Activated CD4-positive, alpha-beta T cell treated with anti-CD3 and anti-CD28 coated beads for 36 hours (primary cell): Measurements from ENCODE around the gene LTBR. TPM values are rescaled to one million over a fixed set of nuclear protein-coding genes. Genes with fewer than 3 reads are reported as not detected.

Experiments used
- ATAC-seq: fragments of 200-7000 bp; cut with Tn5 transposase; one replicate; pipeline ENCODE4 v1.10.0; 2021; ENCODE audit warnings: mild to moderate bottlenecking, moderate library complexity
- CTCF ChIA-PET: fragments of 350-600 bp; sonication (Branson Sonifier 250); formaldehyde crosslinking; loops from one replicate; lab custom pipeline; 2021; ENCODE audit warnings: antibody characterized with exemption; lab: Charles Lee
- POLR2A ChIA-PET: fragments of 350-600 bp; sonication (Branson Sonifier 250); formaldehyde crosslinking; loops from one replicate; lab custom pipeline; 2021; ENCODE audit warnings: antibody characterized with exemption, inconsistent platforms; lab: Charles Lee
- DNase-seq: peaks from one replicate; pipeline ENCODE4 v3.0.0-alpha.2; 2020
- H3K27ac Mint-ChIP-seq: one replicate; pipeline ENCODE4 v1.8.0; 2021; ENCODE audit warnings: mixed read lengths
- H3K27me3 Mint-ChIP-seq: one replicate; pipeline ENCODE4 v1.8.0; 2021; ENCODE audit warnings: mixed read lengths
- H3K36me3 Mint-ChIP-seq: one replicate; pipeline ENCODE4 v1.8.0; 2021; ENCODE audit warnings: low read depth, mixed read lengths
- H3K4me1 Mint-ChIP-seq: one replicate; pipeline ENCODE4 v1.8.0; 2021; ENCODE audit warnings: mixed read lengths
- H3K4me3 Mint-ChIP-seq: one replicate; pipeline ENCODE4 v1.8.0; 2021; ENCODE audit warnings: mild to moderate bottlenecking, moderate library complexity, mixed read lengths
- H3K9me3 Mint-ChIP-seq: one replicate; pipeline ENCODE4 v1.8.0; 2021; ENCODE audit warnings: low read depth, mixed read lengths
- intact Hi-C, 2 experiments: fragments of 100-400 bp; cut with DNase I in 1 of 2; cut with micrococcal nuclease in 1 of 2; formaldehyde crosslinking; loops; one replicate each; pipeline versions ENCODE4 v1.14.2 to v1.15.1; 2022 to 2024; cut with DNase I, micrococcal nuclease
- total RNA-seq, 2 experiments: library from RNA; stranded (reverse); gene quantifications; one replicate each; pipeline ENCODE4 v1.2.3, GENCODE V29; 2021

LTBR gene
- total RNA-seq, 2 experiments from 2014 or later = 0.57 to 1.1 TPM

GRCh38 chr12:6346235-6346832 lies 37.6 kb upstream of the LTBR start:
- POLR2A ChIA-PET = interaction anchor here (0.6 to 1.8 kb wide), 3 partner anchors 10 to 615 kb away, joined by 3 to 11 read pairs (median 6); no protein-coding TSS in a partner anchor
- H3K4me1 Mint-ChIP-seq = peaks cover 47% of the 10 kb centered on the region
- ATAC-seq (no peak), DNase-seq (no peak)
- no peak overlapping the region for H3K4me3 Mint-ChIP-seq
- H3K27ac Mint-ChIP-seq = peak overlapping the region; percentile 20
- H3K36me3 Mint-ChIP-seq = no peaks in the 10 kb centered on the region
- no peaks in the 10 kb centered on the region for H3K27me3 Mint-ChIP-seq
- no peaks in the 10 kb centered on the region for H3K9me3 Mint-ChIP-seq
- CTCF ChIA-PET = interaction anchor here (0.6 to 2.2 kb wide), 6 partner anchors 20 to 259 kb away, joined by 3 to 7 read pairs (median 4); no protein-coding TSS in a partner anchor
- intact Hi-C loops = no loop called here

- Mint-ChIP-seq H3K27ac (no peak overlapping the region), H3K36me3 (no peaks in the 10 kb centered on the region)
Observed at GRCh38 chr12:6346942-6347341, 37.0 kb upstream of the LTBR start.

GRCh38 chr12:6347367-6348338 lies 36.3 kb upstream of the LTBR start:
- Mint-ChIP-seq H3K9me3 (no peaks in the 10 kb centered on the region), H3K27me3 (no peaks in the 10 kb centered on the region), H3K4me1 (peaks cover 38% of the 10 kb centered on the region), H3K4me3 (no peak overlapping the region), H3K36me3 (no peaks in the 10 kb centered on the region), H3K27ac (no peak overlapping the region)
- ATAC-seq (no peak), DNase-seq (no peak)
- intact Hi-C loops = no loop called here
- ChIA-PET POLR2A (interaction anchor here (0.7 kb wide), 1 partner anchor 8 kb away, joined by 3 read pairs; no protein-coding TSS in a partner anchor), CTCF (interaction anchor here (0.6 to 0.7 kb wide), 2 partner anchors 129 to 405 kb away, joined by 4 read pairs; partner anchors contain the start of gene MLF2)

More at GRCh38 chr12:6346942-6347341, 37.0 kb upstream of the LTBR start:
- POLR2A ChIA-PET = no interaction called here
- H3K9me3 Mint-ChIP-seq = no peaks in the 10 kb centered on the region
- ATAC-seq (no peak), DNase-seq (no peak)
- H3K4me3 Mint-ChIP-seq = no peak overlapping the region
- CTCF ChIA-PET = interaction anchor here (0.6 to 2.2 kb wide), 3 partner anchors 24 to 406 kb away, joined by 4 to 6 read pairs (median 4); partner anchors contain the start of gene MLF2
- peaks cover 45% of the 10 kb centered on the region for H3K4me1 Mint-ChIP-seq
- intact Hi-C loops = no loop called here
- no peaks in the 10 kb centered on the region for H3K27me3 Mint-ChIP-seq

- H3K27me3 Mint-ChIP-seq = no peaks in the 10 kb centered on the region
- intact Hi-C loops = no loop called here
- H3K9me3 Mint-ChIP-seq = no peaks in the 10 kb centered on the region
- DNase-seq = no peak
- POLR2A ChIA-PET = interaction anchor here (0.6 kb wide), 1 partner anchor 18 kb away, joined by 6 read pairs; no protein-coding TSS in a partner anchor
- no peak overlapping the region for H3K27ac Mint-ChIP-seq
- no peaks in the 10 kb centered on the region for H3K36me3 Mint-ChIP-seq
- no peak for ATAC-seq
- CTCF ChIA-PET = interaction anchor here (0.8 to 0.9 kb wide), 2 partner anchors 114 to 441 kb away, joined by 3 read pairs; no protein-coding TSS in a partner anchor
- H3K4me3 Mint-ChIP-seq = no peak overlapping the region
- H3K4me1 Mint-ChIP-seq = peaks cover 10% of the 10 kb centered on the region
Observed at GRCh38 chr12:6351622-6352021, 32.3 kb upstream of the LTBR start.

GRCh38 chr12:6352193-6353173 lies 31.5 kb upstream of the LTBR start:
- Mint-ChIP-seq H3K4me3 (no peak overlapping the region), H3K27me3 (no peaks in the 10 kb centered on the region), H3K4me1 (peaks cover 2% of the 10 kb centered on the region), H3K36me3 (no peaks in the 10 kb centered on the region), H3K9me3 (no peaks in the 10 kb centered on the region), H3K27ac (no peak overlapping the region)
- no peak for DNase-seq
- POLR2A ChIA-PET = no interaction called here
- CTCF ChIA-PET = interaction anchor here (0.8 to 1.1 kb wide), 2 partner anchors 9 to 440 kb away, joined by 3 read pairs; no protein-coding TSS in a partner anchor
- ATAC-seq = no peak
- intact Hi-C loops = no loop called here

- ATAC-seq (no peak), DNase-seq (no peak)
- intact Hi-C loops = no loop called here
- Mint-ChIP-seq H3K4me3 (no peak overlapping the region), H3K27ac (no peak overlapping the region), H3K4me1 (no peaks in the 10 kb centered on the region), H3K9me3 (no peaks in the 10 kb centered on the region), H3K27me3 (no peaks in the 10 kb centered on the region), H3K36me3 (no peaks in the 10 kb centered on the region)
- ChIA-PET CTCF (interaction anchor here (0.7 kb wide), 1 partner anchor 15 kb away, joined by 3 read pairs; no protein-coding TSS in a partner anchor), POLR2A (no interaction called here)
Observed at GRCh38 chr12:6354495-6355393, 29.2 kb upstream of the LTBR start.

GRCh38 chr12:6355491-6356373 lies 28.2 kb upstream of the LTBR start:
- no peak overlapping the region for H3K4me3 Mint-ChIP-seq
- ATAC-seq (no peak), DNase-seq (no peak)
- intact Hi-C loops = no loop called here
- ChIA-PET CTCF (interaction anchor here (0.6 to 0.9 kb wide), 6 partner anchors 10 to 307 kb away, joined by 3 to 4 read pairs (median 3); no protein-coding TSS in a partner anchor), POLR2A (interaction anchor here (0.5 to 1.4 kb wide), 2 partner anchors 114 to 119 kb away, joined by 4 read pairs; partner anchors contain the start of gene VAMP1)
- no peak overlapping the region for H3K27ac Mint-ChIP-seq
- no peaks in the 10 kb centered on the region for H3K36me3 Mint-ChIP-seq
- H3K9me3 Mint-ChIP-seq = no peaks in the 10 kb centered on the region
- H3K4me1 Mint-ChIP-seq = peaks cover 6% of the 10 kb centered on the region
- no peaks in the 10 kb centered on the region for H3K27me3 Mint-ChIP-seq

GRCh38 chr12:6356374-6356820 lies 27.6 kb upstream of the LTBR start:
- intact Hi-C loops = no loop called here
- Mint-ChIP-seq H3K36me3 (no peaks in the 10 kb centered on the region), H3K4me1 (peaks cover 12% of the 10 kb centered on the region), H3K27ac (no peak overlapping the region), H3K4me3 (no peak overlapping the region), H3K27me3 (no peaks in the 10 kb centered on the region), H3K9me3 (no peaks in the 10 kb centered on the region)
- CTCF ChIA-PET = interaction anchor here (0.7 to 0.9 kb wide), 5 partner anchors 11 to 308 kb away, joined by 3 to 4 read pairs (median 3); no protein-coding TSS in a partner anchor
- DNase-seq (no peak), ATAC-seq (no peak)
- POLR2A ChIA-PET = interaction anchor here (1.4 kb wide), 1 partner anchor 114 kb away, joined by 4 read pairs; the partner anchor contains the start of gene VAMP1

- no peaks in the 10 kb centered on the region for H3K9me3 Mint-ChIP-seq
- no peak overlapping the region for H3K4me3 Mint-ChIP-seq
- ATAC-seq (no peak), DNase-seq (no peak)
- ChIA-PET POLR2A (no interaction called here), CTCF (interaction anchor here (1.6 kb wide), 1 partner anchor 8 kb away, joined by 7 read pairs; no protein-coding TSS in a partner anchor)
- H3K4me1 Mint-ChIP-seq = peaks cover 24% of the 10 kb centered on the region
- H3K27ac Mint-ChIP-seq = no peak overlapping the region
- no peaks in the 10 kb centered on the region for H3K36me3 Mint-ChIP-seq
- intact Hi-C loops = no loop called here
- H3K27me3 Mint-ChIP-seq = no peaks in the 10 kb centered on the region
Observed at GRCh38 chr12:6358881-6359280, 25.1 kb upstream of the LTBR start.
